ENCODE measurements around the gene MPC1. TPM values are rescaled to one million over a fixed set of nuclear protein-coding genes. Genes with fewer than 3 reads are reported as not detected.

MPC1 gene
- 10 to 100 TPM; 37.4 to 66.9 (median 65.7) TPM for total RNA-seq

DNA sequence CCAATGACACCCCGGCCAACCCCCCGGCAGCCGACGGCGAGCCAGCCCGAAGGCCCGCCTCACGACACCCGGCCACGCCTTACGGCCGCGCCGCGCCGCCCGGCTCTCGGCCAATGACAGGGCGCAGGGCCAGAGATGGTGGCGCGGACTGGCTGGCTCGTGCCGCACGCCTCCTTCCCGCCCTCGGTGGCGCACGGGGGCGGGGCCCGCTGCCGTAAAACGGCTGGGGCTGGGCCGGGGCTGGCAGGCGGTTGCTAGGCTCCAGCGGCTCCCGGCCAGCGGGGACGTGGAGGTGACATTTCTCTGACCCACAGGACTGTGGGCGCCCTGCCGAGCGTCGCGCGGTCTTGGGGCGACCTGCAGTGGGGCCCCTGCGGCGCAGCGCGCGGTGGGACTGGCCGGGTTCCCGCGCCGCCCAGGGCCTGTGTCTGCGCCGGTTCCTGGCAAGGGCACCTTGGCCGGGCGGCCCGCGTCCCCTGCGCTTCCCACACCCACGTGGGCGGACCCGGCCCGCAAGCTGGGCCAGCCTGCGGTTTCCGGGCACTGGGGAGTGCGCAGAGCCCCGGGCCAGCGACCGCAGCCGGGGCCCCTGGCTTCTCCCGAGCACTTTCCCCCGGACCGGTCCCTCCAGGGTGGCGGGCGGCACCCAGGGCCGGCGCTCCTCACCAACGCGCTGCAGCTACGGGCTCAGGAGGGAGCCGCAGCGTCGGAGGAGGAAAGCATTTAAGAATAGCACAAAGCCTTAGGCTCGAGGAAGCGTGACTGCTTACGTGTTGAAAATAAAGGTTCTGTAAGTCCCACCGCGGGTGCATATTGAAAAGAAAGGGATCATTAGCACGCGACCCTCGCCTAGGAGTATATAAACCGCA, at the start of gene MPC1:
MPC1 (minus strand) TSS at position 8 of the 869 bp plus-strand sequence. CDS start 64 bp downstream, outside the sequence.
- TF ChIP-seq POLR2AphosphoS5 (IDR thresholded peaks at IDR 0.05) (peak; percentile 24 to 90 (median 63)), POLR2A (IDR thresholded peaks at IDR 0.05) (peak; percentile 34)
- TF ChIP-seq, protein P1, sequence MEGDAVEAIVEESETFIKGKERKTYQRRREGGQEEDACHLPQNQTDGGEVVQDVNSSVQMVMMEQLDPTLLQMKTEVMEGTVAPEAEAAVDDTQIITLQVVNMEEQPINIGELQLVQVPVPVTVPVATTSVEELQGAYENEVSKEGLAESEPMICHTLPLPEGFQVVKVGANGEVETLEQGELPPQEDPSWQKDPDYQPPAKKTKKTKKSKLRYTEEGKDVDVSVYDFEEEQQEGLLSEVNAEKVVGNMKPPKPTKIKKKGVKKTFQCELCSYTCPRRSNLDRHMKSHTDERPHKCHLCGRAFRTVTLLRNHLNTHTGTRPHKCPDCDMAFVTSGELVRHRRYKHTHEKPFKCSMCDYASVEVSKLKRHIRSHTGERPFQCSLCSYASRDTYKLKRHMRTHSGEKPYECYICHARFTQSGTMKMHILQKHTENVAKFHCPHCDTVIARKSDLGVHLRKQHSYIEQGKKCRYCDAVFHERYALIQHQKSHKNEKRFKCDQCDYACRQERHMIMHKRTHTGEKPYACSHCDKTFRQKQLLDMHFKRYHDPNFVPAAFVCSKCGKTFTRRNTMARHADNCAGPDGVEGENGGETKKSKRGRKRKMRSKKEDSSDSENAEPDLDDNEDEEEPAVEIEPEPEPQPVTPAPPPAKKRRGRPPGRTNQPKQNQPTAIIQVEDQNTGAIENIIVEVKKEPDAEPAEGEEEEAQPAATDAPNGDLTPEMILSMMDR (IDR thresholded peaks at IDR 0.05): no peak
- DNase-seq (ENCODE audit: low spot score in 2 of 2): peak; percentile 94 to 95
- no peaks in the 10 kb centered on the region for H3K36me3 ChIP-seq
- peak within 1 kb of the TSS; percentile 95 for H3K27ac ChIP-seq
- H3K4me1 ChIP-seq: no peaks in the 10 kb centered on the region
- no peaks in the 10 kb centered on the region for H3K27me3 ChIP-seq
- no peaks in the 10 kb centered on the region for H3K9me3 ChIP-seq
- H3K4me3 ChIP-seq: peak within 1 kb of the TSS; percentile 81 to 96 (median 95)
- intact Hi-C loops (cut with DNase I; ENCODE audit: low total_unique reads): no loop called here

DNA sequence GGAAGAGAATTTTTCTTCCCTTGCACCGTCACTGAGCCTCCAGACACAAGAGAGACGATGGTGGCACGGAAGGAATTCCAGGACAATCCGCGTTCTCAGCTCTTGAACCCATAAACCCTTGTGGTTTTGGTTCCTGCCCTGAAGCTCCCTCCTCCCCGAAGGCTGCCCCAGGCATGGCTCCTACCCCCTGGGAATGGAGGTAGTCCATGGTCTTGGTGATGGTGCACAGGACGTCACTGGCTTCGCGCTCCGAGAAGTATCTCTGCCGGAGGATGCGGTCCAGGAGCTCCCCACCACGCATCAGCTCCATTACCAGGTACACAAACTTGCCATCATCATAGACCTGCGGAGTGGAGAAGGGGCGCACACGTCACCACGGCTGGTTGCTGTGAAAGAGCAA, 47.5 kb upstream of the MPC1 start:
- Histone ChIP-seq H3K9me3 (no peaks in the 10 kb centered on the region), H3K36me3 (no peaks in the 10 kb centered on the region), H3K4me3 (no peak overlapping the region), H3K27ac (no peak overlapping the region), H3K4me1 (no peaks in the 10 kb centered on the region), H3K27me3 (no peaks in the 10 kb centered on the region)
- TF ChIP-seq, protein P1 (IDR thresholded peaks at IDR 0.05): no peak
- TF ChIP-seq POLR2A (IDR thresholded peaks at IDR 0.05) (no peak), POLR2AphosphoS5 (IDR thresholded peaks at IDR 0.05) (no peak)
- no peak for DNase-seq (ENCODE audit: low spot score in 2 of 2)
- intact Hi-C loops (cut with DNase I; ENCODE audit: low total_unique reads): no loop called here

DNA sequence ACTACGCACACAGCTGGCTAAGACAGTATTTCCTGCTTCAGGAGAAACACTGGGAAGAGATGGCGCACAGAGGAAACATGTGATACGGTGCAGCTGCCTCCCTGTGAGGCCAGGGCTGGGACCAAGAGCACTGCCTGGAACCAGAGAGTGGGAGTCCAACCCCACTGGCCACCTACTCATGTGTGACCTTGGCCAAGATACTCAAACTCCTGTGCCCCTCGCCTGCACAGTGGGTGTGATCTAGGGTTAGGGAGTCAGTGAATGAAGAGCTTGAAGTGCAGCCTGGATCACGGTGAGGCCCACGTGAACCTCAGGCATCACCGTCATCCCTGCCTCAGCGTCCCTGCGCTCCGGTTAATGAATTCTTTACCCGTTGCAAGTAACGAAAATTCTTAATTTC, 41.7 kb upstream of the MPC1 start:
- Histone ChIP-seq H3K4me3 (no peak overlapping the region), H3K27me3 (no peaks in the 10 kb centered on the region), H3K4me1 (no peaks in the 10 kb centered on the region), H3K9me3 (no peaks in the 10 kb centered on the region), H3K27ac (no peak overlapping the region), H3K36me3 (no peaks in the 10 kb centered on the region)
- no peak for DNase-seq (ENCODE audit: low spot score in 2 of 2)
- intact Hi-C loops (cut with DNase I; ENCODE audit: low total_unique reads): no loop called here
- TF ChIP-seq POLR2AphosphoS5 (IDR thresholded peaks at IDR 0.05): no peak
- no peak for TF ChIP-seq POLR2A (IDR thresholded peaks at IDR 0.05)
- TF ChIP-seq, protein P1 (IDR thresholded peaks at IDR 0.05): no peak

DNA sequence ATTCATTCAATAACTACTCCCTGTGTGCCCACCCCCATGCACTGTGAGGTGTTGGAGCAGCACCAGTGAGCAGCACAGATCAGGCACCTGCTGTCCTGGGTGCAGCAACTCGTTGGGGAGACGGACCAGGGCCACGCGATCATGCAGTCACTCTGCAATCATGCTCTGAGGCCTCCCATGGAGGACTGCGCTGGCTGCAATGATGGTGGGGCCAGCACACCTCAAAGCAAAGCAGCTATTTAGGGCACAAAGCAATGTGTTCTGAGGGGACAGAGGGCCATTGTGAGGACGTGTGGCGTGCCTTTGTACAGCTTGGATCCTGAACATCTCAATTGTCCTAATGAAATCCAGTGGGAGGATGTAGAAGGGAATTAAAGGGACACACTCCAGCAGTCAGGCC, 41.0 kb upstream of the MPC1 start:
- H3K36me3 ChIP-seq: no peaks in the 10 kb centered on the region
- intact Hi-C loops (cut with DNase I; ENCODE audit: low total_unique reads): no loop called here
- no peaks in the 10 kb centered on the region for H3K9me3 ChIP-seq
- no peak overlapping the region for H3K4me3 ChIP-seq
- H3K27ac ChIP-seq: no peak overlapping the region
- DNase-seq (ENCODE audit: low spot score in 2 of 2): no peak
- H3K4me1 ChIP-seq: no peaks in the 10 kb centered on the region
- no peaks in the 10 kb centered on the region for H3K27me3 ChIP-seq
- TF ChIP-seq, protein P1 (IDR thresholded peaks at IDR 0.05): no peak
- no peak for TF ChIP-seq POLR2AphosphoS5 (IDR thresholded peaks at IDR 0.05)
- TF ChIP-seq POLR2A (IDR thresholded peaks at IDR 0.05): no peak

DNA sequence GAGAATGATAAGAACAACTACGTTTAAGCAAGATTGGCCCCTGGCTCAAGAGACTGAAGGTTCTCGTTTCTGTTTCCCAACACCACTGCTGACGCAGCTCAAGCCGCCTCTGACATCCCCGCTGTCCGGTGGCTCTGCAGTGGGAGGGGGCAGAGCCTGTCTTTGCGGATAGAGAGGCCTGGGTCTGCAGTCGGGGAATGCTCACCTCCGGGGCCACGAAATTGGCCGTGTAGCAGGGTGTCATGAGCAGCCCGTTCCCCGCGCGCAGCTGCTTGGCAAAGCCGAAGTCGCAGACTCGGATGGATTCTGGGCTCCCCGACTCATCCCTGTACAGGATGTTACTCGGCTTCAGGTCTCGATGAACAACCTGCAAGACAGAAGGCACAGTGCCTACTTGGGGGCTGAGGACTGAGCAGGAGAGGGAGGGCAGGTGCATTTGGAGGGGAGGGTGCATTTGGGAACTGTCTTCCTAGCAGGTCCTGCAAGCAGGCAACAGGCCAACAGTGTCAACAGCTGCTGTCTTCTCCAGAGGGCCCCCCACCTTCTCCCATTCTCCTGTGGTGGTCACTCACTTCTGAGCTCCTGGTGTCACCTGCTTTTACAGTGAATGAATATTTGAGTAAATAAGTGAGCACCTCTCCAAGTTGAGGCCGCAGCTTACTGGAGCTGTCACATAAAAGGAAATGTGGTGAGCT, 40.5 kb upstream of the MPC1 start:
- intact Hi-C loops (cut with DNase I; ENCODE audit: low total_unique reads): no loop called here
- DNase-seq (ENCODE audit: low spot score in 2 of 2): no peak
- H3K36me3 ChIP-seq: no peaks in the 10 kb centered on the region
- TF ChIP-seq POLR2A (IDR thresholded peaks at IDR 0.05) (no peak), POLR2AphosphoS5 (IDR thresholded peaks at IDR 0.05) (no peak)
- TF ChIP-seq, protein P1 (IDR thresholded peaks at IDR 0.05): no peak
- H3K27ac ChIP-seq: no peak overlapping the region
- H3K27me3 ChIP-seq: no peaks in the 10 kb centered on the region
- H3K4me3 ChIP-seq: no peak overlapping the region
- H3K9me3 ChIP-seq: no peaks in the 10 kb centered on the region
- no peaks in the 10 kb centered on the region for H3K4me1 ChIP-seq

All from breast epithelium (tissue), 4 donors.